Measurements from ENCODE around the gene TM2D1.

The TM2D1 gene

DNA sequence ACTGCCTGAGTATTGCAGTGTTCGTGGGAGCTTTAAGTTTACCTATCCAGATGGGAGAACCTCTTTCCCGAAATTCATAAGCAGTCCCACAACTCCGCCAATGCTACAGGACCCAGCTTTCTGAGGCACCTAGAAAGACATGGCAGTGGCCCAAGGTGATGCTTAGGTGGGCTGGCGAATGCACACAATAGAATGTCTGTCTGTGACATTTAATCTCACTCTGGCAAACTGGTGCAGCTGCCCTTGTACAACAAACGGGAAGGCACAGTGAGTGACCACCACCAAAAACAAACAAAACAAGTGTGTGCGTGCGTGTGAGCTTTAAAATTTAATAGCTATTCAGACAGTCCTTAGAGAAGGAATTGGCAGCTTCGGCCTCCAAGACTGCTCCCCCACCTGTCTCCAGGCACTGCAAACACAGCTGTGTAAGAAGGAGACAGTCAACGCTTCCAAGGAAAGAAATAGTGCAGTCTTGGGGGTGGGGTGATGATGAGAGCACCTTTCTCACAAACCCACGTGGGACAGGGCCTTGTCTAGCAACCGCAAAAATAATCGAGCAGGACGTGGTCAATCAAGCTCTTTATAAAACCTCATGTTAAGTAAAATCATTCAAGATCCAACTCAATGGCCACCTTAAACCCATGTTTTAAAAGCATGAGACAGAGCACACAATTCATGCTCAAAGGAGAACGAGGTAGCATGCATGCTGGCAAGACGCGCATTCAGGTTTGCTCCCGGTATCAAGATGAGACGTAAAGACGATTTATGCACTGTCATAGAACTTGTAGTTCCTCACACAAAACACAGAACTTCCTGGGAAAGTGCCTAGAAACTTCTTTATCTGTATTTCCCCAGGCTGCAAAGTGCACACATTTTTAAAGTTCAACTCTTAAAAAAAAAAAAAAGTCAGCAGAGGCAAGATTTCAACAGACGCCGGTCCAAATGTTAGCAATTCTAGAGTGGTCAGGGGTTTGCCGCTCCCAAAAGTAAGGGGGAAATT, 84.1 kb downstream of the TM2D1 start:
- 0 out of 2 replicates have a peak overlapping the region, but pooled peaks have one; percentile 16 for H3K4me3 ChIP-seq (ENCODE audit: low read length)
- H3K9me3 ChIP-seq (ENCODE audit: insufficient read depth, low read depth, low read length), result no peaks in the 10 kb centered on the region
- peaks cover 17% of the 10 kb centered on the region; the same call in 1 of the 2 replicates for H3K27me3 ChIP-seq (ENCODE audit: insufficient read depth, low read length)
- no peak overlapping the region for H3K9ac ChIP-seq (ENCODE audit: low read depth, low read length)
- H3K27ac ChIP-seq (ENCODE audit: low read length), result no peak overlapping the region
- H3K36me3 ChIP-seq (ENCODE audit: insufficient read depth, low read depth, low read length), result no peaks in the 10 kb centered on the region
- peaks cover 9% of the 10 kb centered on the region for H3K4me1 ChIP-seq (ENCODE audit: insufficient read depth, low read length)

GRCh38 chr1:61639608-61640336, 85.2 kb downstream of the TM2D1 start:
- Histone ChIP-seq H3K4me3 (ENCODE audit: low read length) (no peak overlapping the region), H3K27ac (ENCODE audit: low read length) (no peak overlapping the region)

GRCh38 chr1:61638911-61639605, 85.9 kb downstream of the TM2D1 start:
- Histone ChIP-seq H3K27ac (ENCODE audit: low read length) (no peak overlapping the region), H3K9ac (ENCODE audit: low read depth, low read length) (no peak overlapping the region), H3K9me3 (ENCODE audit: insufficient read depth, low read depth, low read length) (no peaks in the 10 kb centered on the region), H3K27me3 (ENCODE audit: insufficient read depth, low read length) (peaks cover 17% of the 10 kb centered on the region; the same call in 1 of the 2 replicates), H3K36me3 (ENCODE audit: insufficient read depth, low read depth, low read length) (no peaks in the 10 kb centered on the region), H3K4me3 (ENCODE audit: low read length) (no peak overlapping the region), H3K4me1 (ENCODE audit: insufficient read depth, low read length) (peaks cover 9% of the 10 kb centered on the region)

More at GRCh38 chr1:61639608-61640336, 85.2 kb downstream of the TM2D1 start:
- Histone ChIP-seq H3K4me1 (ENCODE audit: insufficient read depth, low read length) (peaks cover 9% of the 10 kb centered on the region), H3K9ac (ENCODE audit: low read depth, low read length) (no peak overlapping the region), H3K36me3 (ENCODE audit: insufficient read depth, low read depth, low read length) (no peaks in the 10 kb centered on the region), H3K27me3 (ENCODE audit: insufficient read depth, low read length) (peaks cover 17% of the 10 kb centered on the region; the same call in 1 of the 2 replicates), H3K9me3 (ENCODE audit: insufficient read depth, low read depth, low read length) (no peaks in the 10 kb centered on the region)

DNA sequence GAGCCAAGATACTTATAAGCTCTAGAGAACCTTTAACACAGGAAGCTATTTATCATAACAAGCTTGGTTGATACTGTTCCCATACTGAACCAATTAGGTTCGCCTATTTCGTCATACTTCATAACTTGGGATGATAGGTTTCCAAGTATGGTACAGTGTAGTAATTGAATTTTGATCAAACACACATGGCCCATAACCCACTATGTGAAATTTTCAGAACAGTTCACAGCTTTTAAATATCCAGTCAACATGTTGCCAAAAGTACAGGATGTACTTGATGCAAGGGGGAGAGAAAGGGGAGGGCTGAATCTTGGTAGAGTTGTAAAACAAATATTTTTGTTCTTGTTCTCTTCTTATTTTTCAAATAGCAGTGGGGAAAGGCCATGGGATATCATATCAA, 86.6 kb downstream of the TM2D1 start:
- H3K36me3 ChIP-seq (ENCODE audit: insufficient read depth, low read depth, low read length), result no peaks in the 10 kb centered on the region
- H3K27me3 ChIP-seq (ENCODE audit: insufficient read depth, low read length), result peaks cover 17% of the 10 kb centered on the region; the same call in 1 of the 2 replicates
- H3K4me3 ChIP-seq (ENCODE audit: low read length), result no peak overlapping the region
- H3K9ac ChIP-seq (ENCODE audit: low read depth, low read length), result no peak overlapping the region
- H3K27ac ChIP-seq (ENCODE audit: low read length), result no peak overlapping the region
- H3K4me1 ChIP-seq (ENCODE audit: insufficient read depth, low read length), result peaks cover 9% of the 10 kb centered on the region
- no peaks in the 10 kb centered on the region for H3K9me3 ChIP-seq (ENCODE audit: insufficient read depth, low read depth, low read length)

- peaks cover 9% of the 10 kb centered on the region for H3K4me1 ChIP-seq (ENCODE audit: insufficient read depth, low read length)
- H3K36me3 ChIP-seq (ENCODE audit: insufficient read depth, low read depth, low read length), result no peaks in the 10 kb centered on the region
- no peak overlapping the region for H3K27ac ChIP-seq (ENCODE audit: low read length)
- no peak overlapping the region for H3K4me3 ChIP-seq (ENCODE audit: low read length)
- no peak overlapping the region for H3K9ac ChIP-seq (ENCODE audit: low read depth, low read length)
- peaks cover 17% of the 10 kb centered on the region; the same call in 1 of the 2 replicates for H3K27me3 ChIP-seq (ENCODE audit: insufficient read depth, low read length)
- H3K9me3 ChIP-seq (ENCODE audit: insufficient read depth, low read depth, low read length), result no peaks in the 10 kb centered on the region
Measured at GRCh38 chr1:61637470-61637869, 87.5 kb downstream of the TM2D1 start.

GRCh38 chr1:61636814-61637213, 88.1 kb downstream of the TM2D1 start:
- Histone ChIP-seq H3K9me3 (ENCODE audit: insufficient read depth, low read depth, low read length) (no peaks in the 10 kb centered on the region), H3K27ac (ENCODE audit: low read length) (no peak overlapping the region), H3K9ac (ENCODE audit: low read depth, low read length) (no peak overlapping the region), H3K4me3 (ENCODE audit: low read length) (no peak overlapping the region), H3K36me3 (ENCODE audit: insufficient read depth, low read depth, low read length) (no peaks in the 10 kb centered on the region), H3K4me1 (ENCODE audit: insufficient read depth, low read length) (peaks cover 6% of the 10 kb centered on the region), H3K27me3 (ENCODE audit: insufficient read depth, low read length) (peaks cover 17% of the 10 kb centered on the region; the same call in 1 of the 2 replicates)

GRCh38 chr1:61636376-61636775, 88.6 kb downstream of the TM2D1 start:
- Histone ChIP-seq H3K4me1 (ENCODE audit: insufficient read depth, low read length) (peaks cover 4% of the 10 kb centered on the region; the same call in 1 of the 2 replicates), H3K36me3 (ENCODE audit: insufficient read depth, low read depth, low read length) (no peaks in the 10 kb centered on the region), H3K4me3 (ENCODE audit: low read length) (no peak overlapping the region), H3K27me3 (ENCODE audit: insufficient read depth, low read length) (peaks cover 14% of the 10 kb centered on the region; the same call in 1 of the 2 replicates), H3K27ac (ENCODE audit: low read length) (no peak overlapping the region), H3K9ac (ENCODE audit: low read depth, low read length) (no peak overlapping the region), H3K9me3 (ENCODE audit: insufficient read depth, low read depth, low read length) (no peaks in the 10 kb centered on the region)

GRCh38 chr1:61635557-61635956, 89.4 kb downstream of the TM2D1 start:
- H3K36me3 ChIP-seq (ENCODE audit: insufficient read depth, low read depth, low read length), result no peaks in the 10 kb centered on the region
- H3K4me1 ChIP-seq (ENCODE audit: insufficient read depth, low read length), result 0 out of 2 replicates have a peak, but pooled peaks cover 3% of the 10 kb centered on the region
- H3K4me3 ChIP-seq (ENCODE audit: low read length), result no peak overlapping the region
- H3K27ac ChIP-seq (ENCODE audit: low read length), result no peak overlapping the region
- H3K9me3 ChIP-seq (ENCODE audit: insufficient read depth, low read depth, low read length), result no peaks in the 10 kb centered on the region
- H3K27me3 ChIP-seq (ENCODE audit: insufficient read depth, low read length), result peaks cover 6% of the 10 kb centered on the region; the same call in 1 of the 2 replicates
- no peak overlapping the region for H3K9ac ChIP-seq (ENCODE audit: low read depth, low read length)

DNA sequence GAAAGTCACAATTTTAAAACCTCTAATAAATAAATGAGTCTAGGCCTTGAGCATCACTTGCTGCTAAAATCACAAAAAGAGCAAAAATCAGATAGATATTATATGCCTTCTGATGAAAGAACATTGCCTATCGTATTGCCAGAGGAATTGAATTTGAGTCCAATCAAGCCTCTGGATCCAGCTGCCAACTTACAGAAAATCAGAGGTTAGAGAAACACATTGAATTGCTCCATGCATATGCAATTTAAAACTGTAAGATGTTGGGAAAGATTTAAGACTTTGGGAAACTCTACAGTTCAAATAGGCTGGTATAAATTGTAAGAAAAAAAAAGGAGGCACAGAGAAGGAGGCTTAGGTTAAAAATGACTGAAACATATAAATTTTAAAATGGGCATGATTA, 93.5 kb downstream of the TM2D1 start:
- no peak overlapping the region for H3K27ac ChIP-seq (ENCODE audit: low read length)
- H3K36me3 ChIP-seq (ENCODE audit: insufficient read depth, low read depth, low read length), result no peaks in the 10 kb centered on the region
- H3K9me3 ChIP-seq (ENCODE audit: insufficient read depth, low read depth, low read length), result no peaks in the 10 kb centered on the region
- H3K27me3 ChIP-seq (ENCODE audit: insufficient read depth, low read length), result no peaks in the 10 kb centered on the region
- H3K9ac ChIP-seq (ENCODE audit: low read depth, low read length), result no peak overlapping the region
- H3K4me3 ChIP-seq (ENCODE audit: low read length), result no peak overlapping the region
- 0 out of 2 replicates have a peak, but pooled peaks cover under 1% of the 10 kb centered on the region for H3K4me1 ChIP-seq (ENCODE audit: insufficient read depth, low read length)

Measured in iPS-20b (cell line).